OCI-LY1 (cell line): ENCODE data around the gene FGF14.

ENCODE experiments used
- H2AFZ ChIP-seq: fragments of 200-600 bp; sonication (generic), shearing (Covaris generic); 2 replicates; pipeline ENCODE4 v1.6.0; 2014; ENCODE audit warnings: antibody characterized with exemption, mild to moderate bottlenecking, low read length
- H3F3A ChIP-seq: fragments of 200-600 bp; sonication (generic), shearing (Covaris generic); 2 replicates; pipeline ENCODE4 v1.6.0; 2014; ENCODE audit warnings: mild to moderate bottlenecking, antibody characterized with exemption, low read length, moderate library complexity; ENCODE audit not compliant: insufficient read depth
- H3K27ac ChIP-seq: fragments of 200-600 bp; sonication (generic); 2 replicates; pipeline ENCODE4 v1.5.1; 2014; ENCODE audit warnings: low read length, mixed run types, mild to moderate bottlenecking, low read depth; ENCODE audit not compliant: poor library complexity, severe bottlenecking
- H3K27me3 ChIP-seq: fragments of 200-600 bp; sonication (generic); 2 replicates; pipeline ENCODE4 v1.6.0; 2014; ENCODE audit warnings: antibody characterized with exemption, mild to moderate bottlenecking, low read length, moderate library complexity; ENCODE audit not compliant: insufficient read depth
- H3K36me3 ChIP-seq: fragments of 200-600 bp; sonication (generic); 2 replicates; pipeline ENCODE4 v1.6.1; 2014; ENCODE audit warnings: mild to moderate bottlenecking, antibody characterized with exemption, low read length, moderate library complexity, mixed read lengths; ENCODE audit not compliant: insufficient read depth
- H3K4me1 ChIP-seq: fragments of 200-600 bp; sonication (generic); 2 replicates; pipeline ENCODE4 v1.5.1; 2014; ENCODE audit warnings: mild to moderate bottlenecking, low read length, moderate library complexity; ENCODE audit not compliant: insufficient read depth, severe bottlenecking
- H3K4me2 ChIP-seq: fragments of 200-600 bp; sonication (generic), shearing (Covaris generic); 2 replicates; pipeline ENCODE4 v1.6.1; 2014; ENCODE audit warnings: low read length
- H3K4me3 ChIP-seq: fragments of 200-600 bp; sonication (generic); 2 replicates; pipeline ENCODE4 v1.5.1; 2014; ENCODE audit warnings: low read length, low read depth, mild to moderate bottlenecking, mixed read lengths; ENCODE audit not compliant: poor library complexity, severe bottlenecking
- H3K79me2 ChIP-seq: fragments of 200-600 bp; shearing (Covaris generic); 2 replicates; pipeline ENCODE4 v1.6.1; 2016; ENCODE audit warnings: mixed run types, low read length, mixed read lengths; ENCODE audit not compliant: insufficient read depth
- H3K9ac ChIP-seq: fragments of 200-600 bp; sonication (generic), shearing (Covaris generic); 2 replicates; pipeline ENCODE4 v1.6.1; 2014; ENCODE audit warnings: mild to moderate bottlenecking, low read length, mixed read lengths
- H3K9me2 ChIP-seq: fragments of 200-600 bp; sonication (generic), shearing (Covaris generic); 2 replicates; pipeline ENCODE4 v1.6.1; 2014; ENCODE audit warnings: low read depth, mild to moderate bottlenecking, low read length, mixed read lengths
- H3K9me3 ChIP-seq: fragments of 200-600 bp; shearing (Covaris generic); 2 replicates; pipeline ENCODE4 v1.6.1; 2014; ENCODE audit warnings: low read length, mixed read lengths
- H4K20me1 ChIP-seq: fragments of 200-600 bp; sonication (generic), shearing (Covaris generic); 2 replicates; pipeline ENCODE4 v1.6.0; 2016; ENCODE audit warnings: mild to moderate bottlenecking, low read length; ENCODE audit not compliant: insufficient read depth
- CTCF ChIP-seq: fragments of 200-600 bp; sonication (generic), shearing (Covaris generic); IDR thresholded peaks from 2 replicates; pipeline ENCODE4 v1.5.1; 2017; ENCODE audit warnings: mild to moderate bottlenecking, antibody characterized with exemption, low read length, moderate library complexity, mixed read lengths
- EZH2 ChIP-seq: fragments of 200-600 bp; sonication (generic), shearing (Covaris generic); IDR thresholded peaks from 2 replicates; pipeline ENCODE4 v1.8.0; 2017; ENCODE audit warnings: borderline replicate concordance, mixed run types, mild to moderate bottlenecking, antibody characterized with exemption, low read length, moderate library complexity, mixed read lengths

FGF14 gene

GRCh38 chr13:102394158-102395053 lies 7.4 kb downstream of the FGF14 start:
- Histone ChIP-seq H3K4me2 (peak overlapping the region; percentile 87), H3K27ac (no peak overlapping the region), H3K9ac (peak overlapping the region; percentile 71)

DNA sequence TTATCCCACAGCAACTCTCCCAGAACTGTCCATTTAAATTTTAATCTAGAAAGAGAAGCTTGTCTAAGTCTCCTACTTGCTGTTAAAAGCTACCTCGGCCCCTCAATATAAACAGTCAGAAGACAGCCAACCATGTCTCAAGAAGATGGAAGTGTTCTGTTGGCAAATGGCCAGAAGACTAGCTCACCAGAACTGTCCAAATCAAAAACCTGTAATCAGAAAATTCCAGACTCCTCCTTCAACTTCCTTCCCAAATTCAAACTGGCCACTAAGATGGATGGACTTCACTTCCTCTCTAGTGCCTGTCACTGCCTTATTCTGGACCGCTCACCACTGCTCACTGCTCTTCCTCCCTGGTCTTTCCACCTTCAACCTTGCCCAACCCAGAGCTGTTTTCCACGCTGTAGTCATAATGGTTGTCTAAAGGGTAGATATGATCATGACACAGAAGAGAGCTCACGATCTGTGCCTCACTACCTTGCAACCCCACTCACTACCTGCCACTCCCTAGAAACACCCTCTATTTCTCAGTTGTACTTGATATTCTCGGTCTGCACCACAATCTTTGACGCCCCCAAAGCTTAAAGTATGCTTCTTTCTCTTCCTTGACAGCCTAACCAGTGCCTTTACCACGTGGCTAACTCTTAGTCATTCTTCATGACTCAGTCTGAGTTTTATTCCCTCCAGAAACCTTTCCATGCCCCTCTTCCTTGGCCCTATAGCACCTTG lies 9.2 kb downstream of the FGF14 start:
- peaks cover 15% of the 10 kb centered on the region for H3K4me1 ChIP-seq
- no peaks in the 10 kb centered on the region for H3K27me3 ChIP-seq
- H3K4me3 ChIP-seq = no peak overlapping the region
- no peak for TF ChIP-seq EZH2
- no peak for TF ChIP-seq CTCF
- no peak overlapping the region for H3K27ac ChIP-seq
- H3K36me3 ChIP-seq = peaks cover 7% of the 10 kb centered on the region; the same call in 1 of the 2 replicates
- H3F3A ChIP-seq = no peaks in the 10 kb centered on the region
- no peaks in the 10 kb centered on the region for H3K9me3 ChIP-seq
- no peaks in the 10 kb centered on the region for H3K9me2 ChIP-seq
- no peak overlapping the region for H3K4me2 ChIP-seq
- no peaks in the 10 kb centered on the region for H4K20me1 ChIP-seq
- H3K79me2 ChIP-seq = no peaks in the 10 kb centered on the region
- no peak overlapping the region for H3K9ac ChIP-seq
- H2AFZ ChIP-seq = no peak overlapping the region

More at GRCh38 chr13:102394158-102395053, 7.4 kb downstream of the FGF14 start:
- H3F3A ChIP-seq = no peaks in the 10 kb centered on the region
- H3K79me2 ChIP-seq = no peaks in the 10 kb centered on the region
- H4K20me1 ChIP-seq = no peaks in the 10 kb centered on the region
- H3K36me3 ChIP-seq = peaks cover 7% of the 10 kb centered on the region; the same call in 1 of the 2 replicates
- H3K4me3 ChIP-seq = peak overlapping the region; percentile 77
- TF ChIP-seq CTCF (peak; percentile 47), EZH2 (no peak)
- peaks cover 15% of the 10 kb centered on the region for H3K4me1 ChIP-seq
- H3K27me3 ChIP-seq = 0 out of 2 replicates have a peak, but pooled peaks cover 3% of the 10 kb centered on the region
- peak overlapping the region; percentile 74 for H2AFZ ChIP-seq
- no peaks in the 10 kb centered on the region for H3K9me2 ChIP-seq
- no peaks in the 10 kb centered on the region for H3K9me3 ChIP-seq

- H3F3A ChIP-seq = no peaks in the 10 kb centered on the region
- H4K20me1 ChIP-seq = no peaks in the 10 kb centered on the region
- no peak overlapping the region for H3K9ac ChIP-seq
- H3K4me3 ChIP-seq = no peak overlapping the region
- H3K4me1 ChIP-seq = no peaks in the 10 kb centered on the region
- TF ChIP-seq EZH2 = no peak
- TF ChIP-seq CTCF = no peak
- no peaks in the 10 kb centered on the region for H3K36me3 ChIP-seq
- no peak overlapping the region for H2AFZ ChIP-seq
- H3K9me3 ChIP-seq = no peaks in the 10 kb centered on the region
- H3K4me2 ChIP-seq = no peak overlapping the region
- no peaks in the 10 kb centered on the region for H3K9me2 ChIP-seq
- no peaks in the 10 kb centered on the region for H3K27me3 ChIP-seq
- H3K27ac ChIP-seq = no peak overlapping the region
- no peaks in the 10 kb centered on the region for H3K79me2 ChIP-seq
Observed at GRCh38 chr13:102386461-102386860, 15.4 kb downstream of the FGF14 start.
